GM19238 (cell line): ENCODE measurements around the gene CCDC27.
"Not testable (repeated sequence)": the region's sequence is repeated elsewhere in the genome, so short reads cannot be mapped to it uniquely, and the experiment has no call there.

ENCODE experiments used
- DNase-seq: peaks from one replicate; pipeline ENCODE4 v3.0.0; 2011; ENCODE audit warnings: low spot score; ENCODE audit not compliant: insufficient read length

The CCDC27 gene

DNA sequence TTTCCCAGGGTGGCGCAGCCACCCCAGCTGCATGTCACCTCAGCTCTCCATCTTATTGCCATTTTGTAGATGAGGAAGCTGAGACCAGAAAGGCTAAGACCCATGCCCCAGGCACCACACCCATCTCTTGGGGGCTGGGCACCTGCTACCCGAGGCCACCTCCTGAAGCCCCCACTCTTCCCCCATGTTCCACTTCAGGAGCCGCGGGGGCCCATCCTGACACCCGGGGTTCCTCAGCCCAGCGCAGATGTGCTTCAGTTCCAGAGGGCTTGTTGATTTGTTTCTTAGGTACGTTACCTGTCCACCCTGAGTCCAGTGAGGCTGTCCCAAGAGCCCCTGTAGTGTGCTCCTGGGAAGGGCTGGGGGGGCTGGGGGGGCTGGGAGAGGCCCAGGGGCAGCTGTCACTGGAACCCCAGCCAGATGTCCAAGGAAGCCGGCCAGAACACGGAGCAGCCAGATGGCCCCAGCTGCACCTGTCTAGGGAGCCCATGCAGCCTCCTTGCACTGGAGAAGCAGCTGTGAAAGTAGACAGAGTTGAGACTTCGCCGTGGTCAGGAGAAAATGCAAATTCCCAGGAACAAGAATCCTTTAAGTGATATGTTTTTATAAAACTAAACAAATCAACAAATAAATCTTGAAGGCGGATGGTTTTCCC lies 17.1 kb upstream of the CCDC27 start:
- no peak for DNase-seq

DNA sequence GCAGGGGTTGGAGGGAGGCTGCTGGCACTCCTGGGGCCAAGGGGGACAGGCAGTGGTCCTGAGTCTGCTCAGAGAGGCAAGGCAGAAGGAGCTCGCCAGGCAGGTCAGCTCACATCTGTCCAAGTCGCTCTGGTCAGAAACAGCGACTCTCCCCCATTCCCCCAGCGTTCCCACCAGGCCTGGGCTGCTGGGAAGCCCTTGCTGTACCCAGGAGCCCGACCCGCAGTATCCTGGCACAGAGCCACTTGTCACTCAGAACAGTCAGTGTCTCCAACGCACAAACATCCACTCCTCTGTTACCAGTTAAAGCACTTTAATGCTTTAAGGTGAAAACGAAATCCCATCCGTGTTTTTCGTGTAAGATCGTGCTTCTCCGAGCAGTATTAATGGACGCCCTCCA lies 16.6 kb upstream of the CCDC27 start:
- DNase-seq, result no peak

DNA sequence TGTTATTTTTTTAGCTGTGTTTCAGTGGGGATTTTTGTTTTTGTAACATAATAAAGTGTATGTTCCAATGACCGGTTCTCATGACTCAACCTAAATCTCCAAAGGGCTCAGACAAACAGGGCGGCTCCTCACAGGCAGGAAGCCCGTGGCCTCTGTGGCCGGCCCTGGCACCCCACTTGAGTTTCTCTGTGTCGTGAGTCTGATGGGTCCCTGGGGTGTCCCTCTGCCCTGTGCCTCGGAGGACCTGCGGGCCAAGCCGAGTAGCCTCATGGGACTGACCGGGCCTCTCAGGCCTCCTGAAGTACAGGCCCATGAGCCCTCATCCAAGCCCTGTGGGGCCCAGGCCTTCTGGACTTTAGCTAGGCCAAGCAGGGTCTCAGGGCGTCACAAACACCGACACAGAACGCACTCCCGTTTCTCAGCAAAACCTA lies 16.1 kb upstream of the CCDC27 start:
- DNase-seq, result no peak

DNA sequence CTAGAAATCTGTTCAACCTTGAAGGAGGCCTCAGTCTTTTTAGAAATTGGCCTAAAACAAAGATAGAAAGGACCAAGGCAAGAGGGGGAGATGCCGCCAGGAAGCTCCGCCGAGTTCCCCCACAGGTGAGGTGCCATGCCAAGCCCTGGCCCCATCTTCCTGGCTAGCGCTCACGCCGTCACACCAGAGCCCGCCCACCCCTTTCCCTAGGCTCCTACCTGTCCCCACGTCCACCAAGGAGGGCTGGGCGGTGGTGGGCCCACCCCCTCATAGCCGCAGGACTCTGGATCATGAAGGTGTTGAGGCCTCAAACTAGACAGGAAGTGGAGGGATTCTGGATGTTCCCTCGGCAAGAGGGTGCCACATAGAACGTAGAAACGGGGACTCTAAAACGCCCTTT lies 15.5 kb upstream of the CCDC27 start:
- no peak for DNase-seq

DNA sequence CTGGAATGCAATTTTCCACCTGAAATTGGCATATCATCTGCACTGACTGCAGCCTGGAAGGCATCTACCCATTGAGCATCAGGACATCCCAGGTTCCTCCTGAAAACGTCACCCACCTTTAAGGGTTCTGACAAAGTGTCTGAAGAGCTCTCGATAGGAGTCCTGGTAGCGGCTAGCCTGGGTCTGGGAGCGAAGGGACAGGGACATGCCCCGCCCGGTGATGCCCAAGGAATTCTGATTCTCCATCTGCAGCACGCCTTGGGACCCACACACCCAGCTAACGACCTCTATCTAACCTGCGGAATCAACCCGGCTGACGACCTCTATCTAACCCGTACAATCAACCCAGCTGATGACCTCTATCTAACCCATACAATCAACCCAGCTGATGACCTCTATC lies 13.3 kb upstream of the CCDC27 start:
- no peak for DNase-seq

DNA sequence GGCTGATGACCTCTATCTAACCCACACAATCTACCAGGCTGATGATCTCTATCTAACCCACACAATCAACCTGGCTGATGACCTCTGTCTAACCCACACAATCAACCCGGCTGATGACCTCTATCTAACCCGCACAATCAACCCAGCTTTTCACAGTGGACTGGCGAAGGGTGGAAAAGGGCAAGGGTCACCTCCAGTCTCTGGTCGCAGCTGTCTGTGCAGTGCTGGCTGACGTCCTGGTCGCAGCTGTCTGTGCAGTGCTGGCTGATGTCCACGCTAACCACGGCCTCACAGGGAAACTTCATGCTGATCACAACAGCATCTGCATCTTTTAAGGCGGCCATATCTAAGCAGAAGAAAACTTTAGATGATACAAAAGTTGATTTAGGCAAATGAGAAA lies 12.2 kb upstream of the CCDC27 start:
- DNase-seq, result no peak

DNA sequence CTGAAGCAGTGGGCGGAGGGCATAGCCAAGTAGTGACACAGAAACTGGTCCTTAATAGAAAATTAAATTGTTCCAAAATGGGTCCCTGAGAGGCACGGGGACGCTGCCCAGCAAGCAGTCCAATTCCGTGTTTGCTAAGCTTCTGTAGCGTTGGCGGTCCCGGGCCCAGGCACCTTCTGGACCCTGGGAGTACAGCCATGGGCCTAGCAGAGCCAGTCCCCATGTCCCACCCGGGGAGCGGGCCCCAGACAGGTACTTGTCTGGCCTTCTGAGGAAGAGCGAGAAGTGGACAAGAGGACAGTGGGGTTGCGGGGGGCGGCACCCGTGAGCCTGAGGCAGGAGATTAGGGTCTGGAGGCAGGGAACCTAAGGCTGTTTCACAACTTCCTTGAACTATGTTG lies 11.5 kb upstream of the CCDC27 start:
- DNase-seq, result no peak

DNA sequence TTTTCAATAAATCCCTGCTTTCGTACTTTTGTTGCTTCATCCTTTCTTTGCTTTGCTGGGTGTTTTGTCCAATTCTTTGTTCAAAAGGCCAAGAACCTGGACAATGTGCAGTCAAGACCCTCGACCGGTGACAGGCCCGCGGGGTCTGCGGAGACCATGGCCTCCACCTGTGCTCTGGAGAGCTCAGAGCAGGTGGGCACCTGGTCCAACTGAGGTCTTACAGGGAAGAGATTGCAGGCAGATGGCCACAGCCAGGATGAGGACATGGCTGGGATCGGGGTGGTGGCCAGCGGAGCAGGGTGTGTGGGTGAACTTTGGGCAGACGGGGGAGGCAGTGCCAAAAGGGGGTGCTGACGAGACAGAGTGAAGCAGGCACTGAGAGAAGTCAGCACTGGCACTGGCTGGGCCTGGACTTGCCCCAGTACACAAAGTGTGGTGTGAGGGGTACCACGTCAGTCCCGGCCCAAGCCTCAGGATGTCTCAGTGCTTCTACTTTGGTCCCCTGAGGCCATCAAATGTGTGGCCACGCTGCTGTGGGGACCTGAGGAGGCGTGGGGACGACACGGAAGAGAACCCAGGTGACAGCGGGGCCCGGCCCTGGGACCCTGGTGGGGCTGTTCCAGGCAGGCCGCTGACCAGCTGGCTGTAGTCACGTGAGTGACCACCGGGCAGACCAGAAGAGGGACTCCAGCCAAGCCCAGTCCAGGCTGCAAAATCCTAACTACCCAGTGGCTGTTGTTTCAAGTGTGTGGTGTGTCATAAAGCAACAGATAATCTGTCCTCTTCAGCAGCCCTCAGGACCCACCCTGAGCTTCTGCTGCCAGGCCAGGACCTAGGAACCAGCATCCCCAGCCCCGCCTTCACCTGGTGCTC lies 10.4 kb upstream of the CCDC27 start:
- DNase-seq, result no peak

DNA sequence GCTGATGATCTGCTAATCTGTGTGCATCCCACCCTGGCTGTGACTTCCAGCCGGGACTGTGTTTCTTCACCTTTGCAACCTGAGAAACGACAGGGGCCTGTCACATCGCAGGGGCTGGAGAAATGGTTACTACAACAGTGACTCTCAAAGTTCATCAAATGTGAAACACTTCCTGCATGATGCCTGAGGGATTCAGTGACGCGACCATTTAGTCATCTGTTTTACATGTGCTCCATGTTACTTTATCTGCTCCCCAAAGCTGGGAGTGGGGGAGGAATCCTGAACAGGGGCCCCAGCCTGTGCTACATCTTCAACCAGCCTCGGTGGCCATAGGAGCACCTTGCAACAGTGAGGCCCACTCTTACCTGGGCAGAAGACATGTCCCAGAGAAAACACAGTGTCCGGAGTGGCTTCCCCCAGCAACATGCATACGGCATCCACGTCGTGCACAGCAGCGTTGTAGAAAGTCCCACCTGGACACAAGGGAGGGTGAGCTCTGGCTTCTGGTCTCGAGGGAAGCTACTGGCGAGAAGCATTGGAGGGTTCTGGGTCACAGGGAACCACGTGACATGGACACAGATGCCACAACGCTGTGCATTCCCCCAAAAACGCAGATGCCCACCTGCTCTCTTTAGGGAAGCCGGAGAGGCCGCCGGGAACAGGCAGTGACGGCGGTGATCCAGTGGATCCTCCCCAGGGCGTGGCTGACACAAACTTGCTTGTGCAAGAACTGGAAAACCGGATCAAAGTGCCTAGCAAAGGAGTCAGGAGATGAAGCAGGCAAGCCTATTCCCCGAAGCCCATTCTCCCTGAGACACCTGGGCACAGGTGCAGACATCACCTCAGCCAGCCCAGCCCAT lies 9.6 kb upstream of the CCDC27 start:
- no peak for DNase-seq

DNA sequence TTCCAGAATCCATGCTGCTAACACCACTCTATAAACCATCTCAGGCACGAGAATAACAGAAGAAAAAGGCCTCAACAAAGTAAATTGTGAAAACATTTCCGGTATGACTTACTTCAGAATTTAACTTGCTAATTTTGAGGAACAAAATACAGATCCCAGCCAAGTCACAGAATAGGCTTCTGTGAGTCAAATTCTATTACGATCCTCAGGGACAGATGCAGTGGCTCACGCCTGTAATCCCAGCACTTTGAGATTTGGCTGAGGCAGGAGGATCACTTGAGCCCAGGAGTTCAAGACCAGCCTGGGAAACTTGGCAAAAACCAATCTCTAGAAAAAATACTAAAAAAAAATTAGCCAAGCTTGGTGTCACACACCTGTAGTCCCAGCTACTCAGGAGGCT lies 8.8 kb upstream of the CCDC27 start:
- DNase-seq, result no peak

DNA sequence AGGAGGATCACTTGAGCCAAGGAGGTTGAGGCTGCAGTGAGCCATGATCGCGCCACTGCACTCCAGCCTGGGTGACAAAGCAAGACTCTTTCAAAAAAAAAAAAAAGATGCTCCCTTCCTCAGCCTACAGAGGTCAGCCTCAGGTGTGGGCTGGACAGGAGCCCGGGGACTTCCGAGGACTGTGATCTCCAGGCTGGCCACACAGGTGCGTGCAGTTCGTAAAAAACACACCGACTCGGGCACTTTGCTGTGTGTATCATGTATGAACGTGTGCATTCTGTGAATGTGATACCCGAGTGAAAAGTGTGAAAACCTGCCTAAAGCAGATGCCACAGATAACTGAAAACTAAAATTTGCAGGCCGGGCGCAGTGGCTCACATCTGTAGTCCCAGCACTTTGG lies 8.4 kb upstream of the CCDC27 start:
- no peak for DNase-seq

DNA sequence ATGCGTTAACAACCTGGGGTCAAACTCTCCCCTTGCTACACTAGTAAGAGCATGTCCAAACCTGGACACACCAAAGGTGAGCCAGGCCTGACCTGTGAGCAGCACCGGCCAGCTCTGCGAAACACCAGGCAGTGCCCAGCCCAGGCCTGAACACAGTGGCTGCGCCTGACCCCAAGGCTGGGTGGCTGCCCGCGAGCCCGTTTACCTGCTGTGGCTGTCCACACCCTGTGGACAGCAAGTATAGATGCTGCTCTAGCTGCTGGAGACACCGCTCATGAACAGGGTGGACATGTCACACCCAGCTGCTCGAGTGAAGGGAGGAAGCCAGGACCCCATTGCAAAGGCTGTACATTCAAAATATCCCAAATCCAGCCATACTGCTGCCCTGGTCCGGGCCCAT lies 7.6 kb upstream of the CCDC27 start:
- DNase-seq, result no peak

DNA sequence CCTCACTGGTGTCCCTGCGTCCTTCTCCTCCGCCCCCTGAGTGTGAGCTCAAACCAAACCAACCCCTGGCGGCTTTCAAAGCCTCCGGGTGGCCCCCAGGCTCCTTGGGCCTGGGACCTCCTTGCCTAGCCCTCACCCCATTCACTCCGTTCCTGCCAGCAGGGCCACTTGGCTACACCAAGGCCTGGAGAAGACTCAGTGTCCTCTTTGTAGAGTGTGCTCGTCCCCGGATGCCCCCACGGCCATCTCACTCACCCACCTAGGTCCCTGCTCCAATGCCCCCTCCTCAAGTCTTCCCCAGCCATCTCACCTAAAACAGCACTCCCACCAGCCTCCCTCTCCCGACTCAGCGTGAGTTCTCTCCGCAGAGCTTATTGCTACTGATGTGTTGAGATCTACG lies 7.2 kb upstream of the CCDC27 start:
- no peak for DNase-seq

DNA sequence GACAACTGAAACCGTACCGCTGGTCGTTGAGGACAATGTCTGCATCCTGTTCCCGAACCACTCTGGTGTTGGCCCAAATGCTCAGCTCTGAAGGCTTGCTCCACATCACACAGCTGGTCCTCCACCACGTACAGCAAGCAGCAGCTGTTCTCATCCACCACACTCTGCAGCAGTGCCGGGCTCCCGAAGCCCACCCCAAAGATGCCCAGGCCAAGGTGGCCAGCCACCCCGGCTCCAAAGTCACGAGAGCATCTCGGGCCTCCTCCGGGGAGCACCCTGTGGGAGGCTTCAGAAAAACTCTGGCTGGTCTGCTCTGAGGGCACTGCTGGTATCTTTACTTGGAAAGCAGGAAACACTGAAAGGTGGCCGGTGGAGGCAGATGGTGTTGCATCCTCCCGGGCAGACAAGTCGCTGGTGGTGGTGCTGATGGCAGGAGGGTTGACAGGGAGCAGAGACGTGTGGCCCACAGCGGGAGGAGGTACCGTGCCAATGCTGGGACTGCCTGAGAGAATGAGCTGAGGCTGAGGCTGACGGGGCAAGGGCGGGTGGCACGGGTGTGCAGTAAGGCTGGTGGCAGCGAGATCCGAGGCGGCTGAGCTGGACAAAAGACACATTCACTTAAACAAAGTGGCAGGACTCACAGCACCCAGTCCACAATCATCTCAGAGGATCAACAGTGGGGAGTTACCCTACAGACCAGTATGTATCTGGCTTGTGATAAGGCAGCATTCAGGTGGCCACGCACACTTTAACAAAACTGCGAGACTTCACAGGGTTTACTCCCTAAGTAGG lies 6.5 kb upstream of the CCDC27 start:
- no peak for DNase-seq

DNA sequence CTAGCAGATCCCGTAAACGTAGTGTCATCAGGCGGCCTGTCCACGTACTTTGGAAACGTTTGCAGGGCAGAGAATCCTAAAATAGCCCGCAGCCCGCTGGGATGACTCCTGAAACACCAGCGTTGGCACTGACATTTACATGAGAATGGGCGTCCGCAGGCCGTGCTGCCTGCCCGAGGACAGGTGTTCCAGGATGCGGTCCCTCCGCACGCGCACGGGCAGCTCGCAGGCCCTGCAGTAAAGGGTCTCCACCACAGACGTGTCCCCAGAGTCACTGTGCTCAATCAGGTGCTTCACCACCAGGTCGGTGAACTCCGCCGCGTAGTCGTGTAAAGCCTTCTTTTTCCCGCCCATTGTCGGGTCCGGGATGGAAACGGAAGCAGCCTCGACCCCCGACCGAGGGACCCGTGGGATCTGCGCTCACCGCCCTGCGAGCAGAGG lies 5.8 kb upstream of the CCDC27 start:
- no peak for DNase-seq

DNA sequence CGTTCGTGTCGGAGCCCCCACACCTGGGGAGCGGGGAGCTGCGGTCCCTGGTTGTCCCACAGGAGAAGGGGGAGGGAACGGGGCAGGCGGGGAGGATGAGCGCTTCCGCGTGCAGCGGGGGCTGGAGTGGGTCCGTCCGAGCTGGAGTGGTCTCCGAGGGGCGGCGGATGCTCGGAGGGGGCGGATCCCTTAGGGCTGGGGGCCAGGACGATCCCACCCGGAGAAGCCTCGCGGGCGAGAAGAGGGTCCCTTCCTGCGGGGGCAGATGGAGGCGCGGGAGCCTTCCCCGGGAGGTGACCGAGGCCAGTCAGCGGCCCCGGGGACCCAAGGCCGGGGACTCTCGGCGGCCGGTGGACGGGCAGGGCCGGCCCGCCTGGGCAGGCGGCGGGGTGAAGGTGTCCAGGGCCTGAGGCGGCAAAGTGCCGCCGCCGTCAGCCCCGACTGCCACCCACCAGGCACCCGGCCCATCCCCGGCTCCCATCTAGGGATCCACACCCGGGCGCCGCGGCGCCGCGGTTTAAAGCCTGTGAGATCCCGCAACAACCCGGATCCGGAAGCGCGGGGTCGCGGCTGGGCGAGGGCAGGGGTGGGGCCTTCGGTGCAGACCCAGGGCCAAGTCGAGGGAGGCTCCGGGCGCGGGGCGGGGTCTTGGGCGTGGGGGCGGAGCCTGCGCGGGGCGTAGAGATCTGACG lies 5.3 kb upstream of the CCDC27 start:
- DNase-seq, result peak; percentile 98

DNA sequence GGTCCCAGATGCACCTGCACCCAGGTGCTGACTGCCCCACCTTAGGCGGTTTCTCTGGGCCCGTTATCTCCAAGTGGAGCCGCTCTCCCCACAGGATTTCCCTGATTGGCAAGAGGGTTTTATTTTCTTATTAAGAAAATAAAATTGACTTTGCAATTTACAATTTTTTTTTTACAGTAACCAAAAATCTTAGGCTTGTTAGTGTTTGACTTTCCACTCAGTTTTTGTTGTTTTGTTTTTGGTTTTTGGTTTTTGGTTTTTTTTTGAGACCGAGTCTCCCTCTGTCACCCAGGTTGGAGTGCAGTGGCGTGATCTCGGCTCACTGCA lies 4.8 kb upstream of the CCDC27 start:
- DNase-seq, result no peak

DNA sequence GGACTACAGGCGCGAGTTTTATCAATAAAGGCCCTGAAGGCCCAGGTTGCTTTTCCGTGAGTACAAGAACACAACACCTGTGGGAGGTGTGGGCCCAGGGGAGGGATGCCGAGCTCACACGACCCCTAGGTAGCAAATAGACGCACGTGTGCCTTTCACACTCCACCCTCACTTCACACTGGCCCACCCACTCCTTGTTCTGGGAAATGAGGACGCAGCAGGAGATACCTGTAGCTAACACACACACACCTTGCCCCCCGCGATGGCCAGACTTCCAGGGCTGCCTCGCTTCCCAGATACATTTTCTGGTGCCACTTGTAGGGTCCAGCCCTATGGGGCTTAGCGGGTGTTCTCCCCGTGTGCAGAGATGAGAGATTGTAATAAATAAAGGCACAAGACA lies 4.3 kb upstream of the CCDC27 start:
- DNase-seq, result no peak

DNA sequence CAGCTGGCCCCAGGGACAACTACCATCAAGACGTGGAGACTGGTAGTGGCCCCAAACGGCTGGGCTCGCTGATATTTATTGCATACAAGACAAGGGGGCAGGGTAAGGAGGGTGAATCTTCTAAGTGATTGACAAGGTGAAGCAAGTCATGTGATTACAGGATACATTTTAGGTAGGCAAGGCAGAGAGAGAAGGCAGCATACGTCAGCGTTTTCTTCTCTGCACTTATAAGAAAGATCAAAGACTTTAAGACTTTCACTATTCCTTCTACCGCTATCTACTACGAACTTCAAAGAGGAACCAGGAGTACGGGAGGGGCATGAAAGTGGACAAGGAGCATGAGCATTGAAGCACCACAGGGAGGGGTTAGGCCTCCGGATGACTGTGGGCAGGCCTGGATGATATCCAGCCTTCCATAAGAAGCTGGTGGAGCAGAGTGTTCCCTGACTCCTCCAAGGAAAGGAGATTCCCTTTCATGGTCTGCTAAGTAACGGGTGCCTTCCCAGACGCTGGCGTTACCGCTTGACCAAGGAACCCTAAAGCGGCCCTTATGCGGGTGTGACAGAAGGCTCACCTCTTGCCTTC lies 3.8 kb upstream of the CCDC27 start:
- not testable (repeated sequence) for DNase-seq

DNA sequence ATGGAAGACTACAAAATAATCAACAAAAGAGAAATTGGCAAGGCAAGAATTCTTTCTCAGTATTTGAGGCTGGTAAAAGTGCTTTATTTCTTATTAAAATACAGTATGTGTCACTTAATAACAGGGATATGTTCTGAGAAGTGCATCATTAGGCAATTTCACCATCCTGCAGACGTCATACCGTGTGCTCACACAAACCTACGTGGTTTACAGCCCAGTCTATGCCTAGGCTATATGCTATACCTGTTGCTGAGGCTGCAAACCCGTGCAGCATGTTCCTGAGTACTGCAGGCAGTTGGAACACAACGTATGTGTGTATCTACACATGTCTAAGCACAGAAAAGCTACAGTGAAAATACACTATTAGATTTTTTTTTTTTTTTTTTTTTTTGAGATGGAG lies 2.7 kb upstream of the CCDC27 start:
- DNase-seq, result no peak
